Activated naive CD4-positive, alpha-beta T cell treated with anti-CD3 and anti-CD28 coated beads, Interleukin-2, amount 50 U/mL, for 24 hours (primary cell): ENCODE results near the gene WDR90.
A peak's percentile ranks its signal among the peaks of the same experiment; 100 is the strongest.

Experiments used
- H3K27ac Mint-ChIP-seq: one replicate; pipeline ENCODE4 v1.8.0; 2021; ENCODE audit warnings: mild to moderate bottlenecking, mixed read lengths
- H3K27me3 Mint-ChIP-seq: one replicate; pipeline ENCODE4 v1.8.0; 2021; ENCODE audit warnings: mixed read lengths
- H3K36me3 Mint-ChIP-seq: one replicate; pipeline ENCODE4 v1.8.0; 2021; ENCODE audit warnings: mixed read lengths
- H3K4me1 Mint-ChIP-seq: one replicate; pipeline ENCODE4 v1.8.0; 2021; ENCODE audit warnings: mixed read lengths
- H3K4me3 Mint-ChIP-seq: one replicate; pipeline ENCODE4 v1.8.0; 2021; ENCODE audit warnings: mild to moderate bottlenecking, mixed read lengths
- H3K9me3 Mint-ChIP-seq: one replicate; pipeline ENCODE4 v1.8.0; 2021; ENCODE audit warnings: mixed read lengths

Gene WDR90

DNA sequence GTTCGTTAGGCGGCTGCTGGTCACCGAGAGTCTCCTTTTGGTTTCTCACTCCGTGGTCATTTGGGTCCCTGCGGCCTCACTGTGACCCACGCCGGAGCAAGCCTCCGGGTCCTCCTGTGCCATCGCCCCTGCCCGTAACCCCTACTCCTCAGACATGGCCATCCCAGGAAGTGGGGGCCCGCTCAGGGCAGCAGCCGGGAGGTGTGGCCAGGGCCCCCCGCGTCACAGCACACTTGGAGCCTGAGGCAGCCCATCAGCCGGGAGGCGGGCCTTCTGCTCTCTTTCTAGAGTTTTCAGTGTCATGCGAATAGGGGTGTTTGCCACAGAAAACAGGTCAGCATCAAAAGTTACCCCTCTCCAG, 26.3 kb upstream of the WDR90 start:
- Mint-ChIP-seq H3K27me3 (no peaks in the 10 kb centered on the region), H3K4me3 (no peak overlapping the region), H3K27ac (no peak overlapping the region), H3K9me3 (no peaks in the 10 kb centered on the region), H3K36me3 (no peaks in the 10 kb centered on the region), H3K4me1 (no peaks in the 10 kb centered on the region)

- no peaks in the 10 kb centered on the region for H3K9me3 Mint-ChIP-seq
- H3K4me3 Mint-ChIP-seq: no peak overlapping the region
- no peaks in the 10 kb centered on the region for H3K4me1 Mint-ChIP-seq
- no peaks in the 10 kb centered on the region for H3K27me3 Mint-ChIP-seq
- H3K36me3 Mint-ChIP-seq: no peaks in the 10 kb centered on the region
- peak overlapping the region; percentile 35 for H3K27ac Mint-ChIP-seq
Measured at GRCh38 chr16:624526-625070, 24.6 kb upstream of the WDR90 start.

GRCh38 chr16:625117-625976, 23.8 kb upstream of the WDR90 start:
- H3K27me3 Mint-ChIP-seq: no peaks in the 10 kb centered on the region
- H3K4me1 Mint-ChIP-seq: no peaks in the 10 kb centered on the region
- H3K9me3 Mint-ChIP-seq: no peaks in the 10 kb centered on the region
- no peak overlapping the region for H3K4me3 Mint-ChIP-seq
- no peak overlapping the region for H3K27ac Mint-ChIP-seq
- H3K36me3 Mint-ChIP-seq: no peaks in the 10 kb centered on the region

DNA sequence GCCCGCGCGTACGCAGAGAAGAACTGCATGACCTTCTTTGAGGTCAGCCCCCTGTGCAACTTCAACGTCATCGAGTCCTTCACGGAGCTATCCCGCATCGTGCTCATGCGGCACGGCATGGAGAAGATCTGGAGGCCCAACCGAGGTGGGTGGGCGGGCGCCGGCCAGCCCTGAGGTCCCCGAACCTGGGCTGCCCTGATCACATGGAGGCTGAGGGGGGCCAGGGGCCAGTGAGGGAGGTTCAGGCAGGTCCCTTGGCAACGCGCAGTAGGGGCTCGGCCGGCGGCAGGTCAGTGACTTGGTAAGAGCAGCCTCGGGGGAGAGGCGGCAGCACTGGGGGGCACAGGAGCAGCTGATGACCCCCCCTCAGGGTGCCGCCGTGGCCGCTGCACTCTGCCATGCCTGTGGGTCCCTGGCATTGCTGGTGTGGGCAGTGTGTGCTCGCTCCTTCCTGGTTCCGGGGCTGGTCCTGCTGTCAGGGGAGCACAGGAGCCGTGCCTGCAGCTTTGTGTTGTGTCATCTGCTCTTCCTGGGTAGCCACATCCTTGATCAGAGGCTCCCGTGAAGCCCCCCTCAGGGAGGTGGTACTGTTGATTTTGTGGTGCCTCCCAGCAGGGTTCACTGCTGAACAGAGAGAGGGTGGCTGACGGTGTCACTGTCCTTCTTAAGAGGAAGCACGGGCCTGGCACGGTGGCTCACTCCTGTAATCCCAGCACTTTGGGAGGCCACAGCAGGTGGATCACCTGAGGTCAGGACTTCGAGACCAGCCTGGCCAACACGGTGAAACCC, 23.0 kb upstream of the WDR90 start:
- H3K27ac Mint-ChIP-seq: no peak overlapping the region
- H3K36me3 Mint-ChIP-seq: no peaks in the 10 kb centered on the region
- H3K9me3 Mint-ChIP-seq: no peaks in the 10 kb centered on the region
- H3K4me1 Mint-ChIP-seq: no peaks in the 10 kb centered on the region
- no peak overlapping the region for H3K4me3 Mint-ChIP-seq
- H3K27me3 Mint-ChIP-seq: no peaks in the 10 kb centered on the region

DNA sequence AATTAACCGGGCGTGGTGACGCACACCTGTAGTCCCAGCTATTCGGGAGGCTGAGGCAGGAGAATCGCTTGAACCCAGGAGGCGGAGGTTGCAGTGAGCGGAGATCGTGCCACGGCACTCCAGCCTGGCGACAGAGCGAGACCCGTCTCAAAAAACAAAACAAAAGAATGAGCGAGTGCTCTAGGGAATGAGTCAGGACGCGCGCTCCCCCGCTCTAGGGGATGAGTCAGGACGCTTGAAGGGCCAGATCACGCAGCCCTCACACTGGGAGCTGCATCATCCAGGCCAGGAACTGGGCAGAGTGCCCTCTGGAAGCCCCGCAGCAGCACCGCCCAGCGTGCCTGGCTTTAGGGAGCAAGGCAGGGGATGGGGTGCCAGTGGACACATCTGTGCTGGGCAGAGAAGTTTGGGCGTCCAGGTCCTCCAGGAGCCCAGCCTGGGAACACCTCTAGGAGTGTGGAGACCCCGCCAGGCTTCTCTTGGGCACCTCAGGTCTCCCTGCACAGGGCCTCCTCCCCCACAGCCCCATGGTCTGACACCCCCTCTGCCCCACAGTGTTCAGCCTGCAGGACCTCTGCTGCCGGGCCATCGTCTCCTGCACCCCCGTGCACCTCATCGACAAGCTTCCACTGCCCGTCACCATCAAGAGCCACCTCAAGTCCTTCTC, 22.2 kb upstream of the WDR90 start:
- Mint-ChIP-seq H3K27me3 (no peaks in the 10 kb centered on the region), H3K4me1 (no peaks in the 10 kb centered on the region), H3K9me3 (no peaks in the 10 kb centered on the region), H3K27ac (no peak overlapping the region), H3K36me3 (no peaks in the 10 kb centered on the region), H3K4me3 (no peak overlapping the region)

GRCh38 chr16:627454-628239, 21.5 kb upstream of the WDR90 start:
- Mint-ChIP-seq H3K4me1 (no peaks in the 10 kb centered on the region), H3K9me3 (no peaks in the 10 kb centered on the region), H3K27me3 (no peaks in the 10 kb centered on the region), H3K27ac (no peak overlapping the region), H3K36me3 (no peaks in the 10 kb centered on the region), H3K4me3 (no peak overlapping the region)

DNA sequence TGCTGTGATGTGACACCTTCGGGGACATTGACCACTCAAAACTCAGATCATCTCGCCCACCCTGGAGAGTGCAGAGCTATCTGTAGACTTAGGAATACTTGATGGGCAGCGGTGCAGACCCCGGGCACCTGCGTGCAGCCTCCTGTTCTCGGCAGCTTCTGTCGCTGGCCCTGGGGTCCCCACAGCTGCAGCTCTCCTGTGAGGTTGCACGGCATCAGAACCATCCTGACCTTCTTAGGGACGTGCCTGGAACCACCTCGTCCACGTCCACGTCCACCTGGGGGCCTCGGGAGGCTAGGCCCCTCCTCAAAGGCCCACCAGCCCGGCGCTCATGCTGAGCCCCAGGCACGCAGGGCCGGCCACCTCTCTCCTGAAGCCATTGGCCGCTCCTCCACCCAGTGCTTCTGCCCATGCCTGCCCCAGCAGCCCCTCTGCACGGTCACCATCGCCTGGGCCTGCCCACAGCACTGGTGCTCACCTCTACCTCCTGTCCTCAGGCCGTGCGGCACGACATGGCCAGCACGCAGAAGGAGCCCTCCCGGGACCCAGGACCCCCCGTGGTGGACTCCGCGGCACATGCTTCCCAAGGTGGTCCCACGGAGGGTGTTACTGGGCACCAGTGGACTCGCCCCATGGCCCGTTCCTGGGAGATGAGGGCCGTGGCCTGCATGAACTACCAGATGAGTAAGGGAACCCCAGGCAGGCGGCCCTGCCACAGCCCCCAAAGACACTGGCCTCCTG, 20.7 kb upstream of the WDR90 start:
- H3K4me1 Mint-ChIP-seq: no peaks in the 10 kb centered on the region
- H3K27me3 Mint-ChIP-seq: no peaks in the 10 kb centered on the region
- no peaks in the 10 kb centered on the region for H3K9me3 Mint-ChIP-seq
- no peak overlapping the region for H3K4me3 Mint-ChIP-seq
- no peak overlapping the region for H3K27ac Mint-ChIP-seq
- no peaks in the 10 kb centered on the region for H3K36me3 Mint-ChIP-seq

DNA sequence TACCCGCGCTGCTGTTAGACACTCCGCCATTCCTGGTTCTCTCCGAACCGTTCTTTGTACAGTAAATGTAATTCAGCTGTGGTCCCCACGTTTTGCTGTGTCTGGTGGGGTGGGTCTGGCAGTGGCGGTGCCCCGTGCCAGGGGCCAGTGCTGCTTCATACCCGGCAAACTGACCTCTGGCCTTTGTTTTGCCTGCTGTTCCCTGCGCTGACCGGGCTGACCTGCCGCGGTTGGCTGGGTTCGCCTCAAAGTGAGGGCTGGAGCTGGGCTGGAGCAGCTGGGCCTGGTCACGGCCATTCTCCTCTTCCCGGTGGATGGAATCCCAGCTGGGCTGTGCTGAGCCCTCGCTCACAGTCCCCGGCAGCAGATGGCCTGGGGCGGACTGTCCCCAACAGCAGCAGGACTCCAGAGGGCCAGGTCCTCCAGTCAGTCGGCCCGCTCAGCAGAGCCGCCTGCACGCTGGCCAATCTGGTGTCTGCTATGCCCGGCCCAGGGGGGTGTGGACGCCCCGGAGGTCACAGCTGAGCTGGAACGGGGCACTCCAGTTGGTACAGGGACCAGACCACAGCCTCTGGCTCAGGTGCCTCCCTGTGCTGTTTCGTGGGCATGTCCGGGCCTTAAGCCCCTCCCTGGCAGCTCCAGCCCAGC, 19.9 kb upstream of the WDR90 start:
- Mint-ChIP-seq H3K4me3 (no peak overlapping the region), H3K9me3 (no peaks in the 10 kb centered on the region), H3K4me1 (no peaks in the 10 kb centered on the region), H3K27me3 (no peaks in the 10 kb centered on the region), H3K27ac (no peak overlapping the region), H3K36me3 (no peaks in the 10 kb centered on the region)

- no peaks in the 10 kb centered on the region for H3K27me3 Mint-ChIP-seq
- H3K9me3 Mint-ChIP-seq: no peaks in the 10 kb centered on the region
- no peaks in the 10 kb centered on the region for H3K36me3 Mint-ChIP-seq
- no peak overlapping the region for H3K27ac Mint-ChIP-seq
- no peak overlapping the region for H3K4me3 Mint-ChIP-seq
- H3K4me1 Mint-ChIP-seq: peaks cover 2% of the 10 kb centered on the region
Measured at GRCh38 chr16:629833-630248, 19.3 kb upstream of the WDR90 start.

DNA sequence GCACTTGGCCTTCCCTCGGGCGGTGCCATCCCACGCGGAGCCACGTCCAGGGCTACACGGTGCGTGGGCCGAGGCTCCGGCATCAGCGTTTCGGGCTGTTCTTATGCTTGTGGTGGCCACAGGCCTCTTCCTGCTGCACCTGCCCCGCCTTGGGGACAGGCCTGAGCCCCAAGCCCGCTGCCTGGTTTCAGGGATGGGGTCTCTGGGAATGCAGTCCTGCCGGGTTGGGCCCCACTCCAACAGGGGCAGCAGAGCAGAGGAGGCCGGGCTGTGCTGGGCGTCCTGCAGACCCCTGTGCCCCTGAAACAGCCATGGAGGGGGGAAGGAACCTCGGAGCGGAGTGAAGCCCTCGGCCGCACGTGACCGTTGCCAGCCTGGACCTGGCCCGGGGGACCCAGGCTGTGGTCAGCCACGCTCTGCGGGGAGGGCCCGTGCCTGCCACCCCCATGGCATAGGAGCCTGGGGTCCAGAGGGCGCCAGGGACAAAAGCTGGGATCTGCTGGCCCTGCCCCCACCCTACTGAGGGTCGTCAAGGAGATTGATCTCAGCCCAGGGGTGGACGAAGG, 18.8 kb upstream of the WDR90 start:
- Mint-ChIP-seq H3K27ac (no peak overlapping the region), H3K4me3 (no peak overlapping the region), H3K36me3 (no peaks in the 10 kb centered on the region), H3K27me3 (no peaks in the 10 kb centered on the region), H3K4me1 (peaks cover 4% of the 10 kb centered on the region), H3K9me3 (no peaks in the 10 kb centered on the region)

DNA sequence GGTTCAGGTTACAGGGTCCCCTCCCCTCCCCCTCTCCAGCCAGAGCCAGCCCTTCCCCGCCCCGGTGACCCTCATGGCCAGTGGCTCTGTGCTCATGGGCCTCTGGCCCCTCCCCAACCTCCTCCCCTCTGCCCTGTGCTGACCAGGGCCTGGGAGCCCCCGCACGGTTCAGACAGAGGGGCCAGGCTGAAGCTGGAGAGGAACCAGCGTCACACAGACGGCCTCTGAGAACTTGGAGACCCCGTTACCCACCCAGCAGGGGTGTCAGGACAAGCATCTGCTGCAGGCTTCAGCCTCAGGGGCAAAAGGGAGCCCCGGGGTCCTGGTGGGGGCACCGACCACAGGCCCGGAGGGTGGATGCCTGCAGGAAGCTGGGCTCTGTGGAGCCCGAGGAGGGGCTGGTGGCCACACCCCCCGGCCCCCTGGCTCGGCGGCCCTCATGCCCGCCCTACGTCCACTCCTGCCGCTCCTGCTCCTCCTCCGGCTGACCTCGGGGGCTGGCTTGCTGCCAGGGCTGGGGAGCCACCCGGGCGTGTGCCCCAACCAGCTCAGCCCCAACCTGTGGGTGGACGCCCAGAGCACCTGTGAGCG, 18.3 kb upstream of the WDR90 start, which contains the start of gene WFIKKN1:
Gene WFIKKN1, plus strand, starts transcription at position 171 of the 591 bp plus-strand sequence. Its CDS starts 269 bp downstream, at position 440.
- Mint-ChIP-seq H3K4me3 (no peak within 1 kb of the TSS), H3K4me1 (peaks cover 4% of the 10 kb centered on the region), H3K27ac (no peak within 1 kb of the TSS), H3K36me3 (no peaks in the 10 kb centered on the region), H3K27me3 (no peaks in the 10 kb centered on the region), H3K9me3 (no peaks in the 10 kb centered on the region)

GRCh38 chr16:631808-632358, 17.3 kb upstream of the WDR90 start:
- Mint-ChIP-seq H3K4me3 (no peak overlapping the region), H3K27me3 (no peaks in the 10 kb centered on the region), H3K36me3 (no peaks in the 10 kb centered on the region), H3K4me1 (peaks cover 8% of the 10 kb centered on the region), H3K9me3 (no peaks in the 10 kb centered on the region), H3K27ac (no peak overlapping the region)
